22Rv1 (cell line): ENCODE results near the gene PIK3R4.

Source experiments
- H3K27ac ChIP-seq: fragments of 450-650 bp; 2 replicates; pipeline ENCODE4 v1.5.1; 2017
- CTCF ChIP-seq: fragments of 450-650 bp; IDR thresholded peaks from 2 replicates; pipeline ENCODE4 v1.5.1; 2017; ENCODE audit warnings: mild to moderate bottlenecking
- ZFX ChIP-seq: fragments of 450-650 bp; IDR thresholded peaks from 2 replicates; pipeline ENCODE4 v1.6.1; 2017; ENCODE audit warnings: antibody characterized with exemption, borderline replicate concordance

PIK3R4 gene

GRCh38 chr3:130677343-130677742 is 69.3 kb downstream of the PIK3R4 start:
- TF ChIP-seq CTCF, result no peak
- TF ChIP-seq ZFX, result no peak
- no peak overlapping the region for H3K27ac ChIP-seq

- TF ChIP-seq ZFX, result no peak
- no peak for TF ChIP-seq CTCF
- H3K27ac ChIP-seq, result no peak overlapping the region
Measured at GRCh38 chr3:130671545-130672312, 74.9 kb downstream of the PIK3R4 start.

DNA sequence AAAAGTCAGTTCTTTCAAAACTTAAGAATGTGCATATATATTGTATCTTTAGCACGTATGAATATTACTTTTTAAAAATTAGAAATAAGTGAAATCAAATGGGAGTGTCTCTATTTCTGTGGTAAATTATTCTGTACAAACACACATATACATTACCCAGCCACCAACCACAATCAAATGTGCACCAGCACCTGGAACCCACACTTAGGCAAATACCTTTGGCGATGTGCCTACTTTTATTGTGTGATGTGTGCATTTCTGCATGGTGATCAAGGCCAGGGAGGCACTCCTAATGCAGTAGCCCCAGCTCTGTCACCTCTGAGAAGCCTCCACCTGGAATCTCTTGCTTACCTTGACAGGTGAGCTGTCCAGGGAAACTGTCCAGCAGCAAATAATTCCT is 76.9 kb downstream of the PIK3R4 start:
- no peak for TF ChIP-seq CTCF
- no peak overlapping the region for H3K27ac ChIP-seq

GRCh38 chr3:130663092-130663491 is 83.5 kb downstream of the PIK3R4 start:
- TF ChIP-seq ZFX (no peak), CTCF (no peak)
- no peak overlapping the region for H3K27ac ChIP-seq

DNA sequence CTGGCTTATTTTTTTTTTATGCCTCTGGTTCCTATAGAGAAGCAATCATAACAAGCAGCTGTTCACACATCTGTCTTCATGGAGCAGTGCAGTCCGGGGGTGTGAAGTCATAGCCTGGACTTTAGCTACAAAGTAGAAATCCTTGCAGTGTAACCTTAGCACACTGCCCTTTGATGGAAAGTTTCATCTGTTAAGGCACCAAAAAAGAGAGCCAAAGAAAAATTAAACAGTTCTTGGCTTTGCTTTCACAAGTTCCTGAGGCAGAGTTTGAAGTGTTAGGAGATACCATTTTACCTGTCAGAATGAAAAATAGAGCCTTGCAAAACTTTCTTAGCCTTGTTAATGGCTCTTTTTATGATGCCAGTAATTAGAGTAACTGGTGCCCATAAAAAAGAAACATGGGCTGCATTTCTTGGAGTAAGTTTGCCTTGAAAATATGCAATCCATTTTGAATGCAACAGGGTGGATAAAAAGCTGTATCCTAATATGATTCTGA is 84.1 kb downstream of the PIK3R4 start:
- no peak for TF ChIP-seq ZFX
- no peak for TF ChIP-seq CTCF
- H3K27ac ChIP-seq, result no peak overlapping the region

GRCh38 chr3:130661140-130661891 is 85.3 kb downstream of the PIK3R4 start:
- TF ChIP-seq CTCF (no peak), ZFX (no peak)

GRCh38 chr3:130659911-130660310 is 86.7 kb downstream of the PIK3R4 start:
- TF ChIP-seq ZFX (no peak), CTCF (no peak)
- no peak overlapping the region for H3K27ac ChIP-seq

More at GRCh38 chr3:130661140-130661891, 85.3 kb downstream of the PIK3R4 start:
- H3K27ac ChIP-seq, result no peak overlapping the region
